Nephron (organoid): Measurements from ENCODE around the gene KCNIP4.

Experiments used
- H3K27ac Mint-ChIP-seq, 3 experiments: 2 replicates each; pipeline ENCODE4 v1.8.0; 2020; ENCODE audit warnings: mixed read lengths in 3 of 3, mild to moderate bottlenecking in 2 of 3, moderate library complexity in 1 of 3
- H3K27me3 Mint-ChIP-seq: 2 replicates; pipeline ENCODE4 v1.8.0; 2021; ENCODE audit warnings: low read depth, mild to moderate bottlenecking, moderate library complexity, mixed read lengths
- H3K36me3 Mint-ChIP-seq: 2 replicates; pipeline ENCODE4 v1.8.0; 2020; ENCODE audit warnings: low read depth, mixed read lengths
- H3K4me1 Mint-ChIP-seq: 2 replicates; pipeline ENCODE4 v1.8.0; 2020; ENCODE audit warnings: mixed read lengths
- H3K4me3 Mint-ChIP-seq, 3 experiments: 2 replicates each; pipeline ENCODE4 v1.8.0; 2020; ENCODE audit warnings: mild to moderate bottlenecking in 3 of 3, mixed read lengths in 3 of 3, moderate library complexity in 2 of 3
- H3K9me3 Mint-ChIP-seq: 2 replicates; pipeline ENCODE4 v1.8.0; 2020; ENCODE audit warnings: mixed read lengths
- TF ChIP-seq, protein P1 (sequence below), 3 experiments: fragments of 200-600 bp; sonication (generic); IDR thresholded peaks; one replicate each; pipeline ENCODE4 v1.5.0; 2021; ENCODE audit warnings: antibody characterized with exemption in 3 of 3; ENCODE audit not compliant: unreplicated experiment in 3 of 3

The KCNIP4 gene

DNA sequence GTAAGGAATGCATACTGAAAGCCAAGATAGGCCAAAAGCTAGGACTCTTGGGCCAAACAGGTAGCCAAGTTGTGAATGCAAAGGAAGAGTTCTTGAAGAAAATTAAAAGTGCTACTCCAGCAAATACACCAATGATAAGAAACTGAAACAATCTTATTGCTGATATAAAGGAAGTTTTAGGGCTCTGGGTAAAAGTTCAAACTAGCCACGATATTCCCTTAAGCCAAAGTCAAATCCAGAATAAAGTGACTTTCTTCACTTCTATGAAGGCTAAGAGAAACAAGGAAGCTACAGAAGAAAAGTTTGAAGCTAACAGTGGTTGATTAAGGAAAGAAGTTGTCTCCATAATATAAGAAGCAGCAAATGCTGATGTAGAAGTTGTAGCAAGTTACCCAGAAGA, 850.7 kb downstream of the KCNIP4 start:
- Mint-ChIP-seq H3K27me3 (no peaks in the 10 kb centered on the region), H3K9me3 (no peaks in the 10 kb centered on the region), H3K4me3 (no peak overlapping the region), H3K4me1 (no peaks in the 10 kb centered on the region), H3K36me3 (no peaks in the 10 kb centered on the region), H3K27ac (no peak overlapping the region)
- TF ChIP-seq, protein P1, sequence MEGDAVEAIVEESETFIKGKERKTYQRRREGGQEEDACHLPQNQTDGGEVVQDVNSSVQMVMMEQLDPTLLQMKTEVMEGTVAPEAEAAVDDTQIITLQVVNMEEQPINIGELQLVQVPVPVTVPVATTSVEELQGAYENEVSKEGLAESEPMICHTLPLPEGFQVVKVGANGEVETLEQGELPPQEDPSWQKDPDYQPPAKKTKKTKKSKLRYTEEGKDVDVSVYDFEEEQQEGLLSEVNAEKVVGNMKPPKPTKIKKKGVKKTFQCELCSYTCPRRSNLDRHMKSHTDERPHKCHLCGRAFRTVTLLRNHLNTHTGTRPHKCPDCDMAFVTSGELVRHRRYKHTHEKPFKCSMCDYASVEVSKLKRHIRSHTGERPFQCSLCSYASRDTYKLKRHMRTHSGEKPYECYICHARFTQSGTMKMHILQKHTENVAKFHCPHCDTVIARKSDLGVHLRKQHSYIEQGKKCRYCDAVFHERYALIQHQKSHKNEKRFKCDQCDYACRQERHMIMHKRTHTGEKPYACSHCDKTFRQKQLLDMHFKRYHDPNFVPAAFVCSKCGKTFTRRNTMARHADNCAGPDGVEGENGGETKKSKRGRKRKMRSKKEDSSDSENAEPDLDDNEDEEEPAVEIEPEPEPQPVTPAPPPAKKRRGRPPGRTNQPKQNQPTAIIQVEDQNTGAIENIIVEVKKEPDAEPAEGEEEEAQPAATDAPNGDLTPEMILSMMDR (IDR thresholded peaks at IDR 0.05; ENCODE audit: unreplicated experiment in 3 of 3): no peak

DNA sequence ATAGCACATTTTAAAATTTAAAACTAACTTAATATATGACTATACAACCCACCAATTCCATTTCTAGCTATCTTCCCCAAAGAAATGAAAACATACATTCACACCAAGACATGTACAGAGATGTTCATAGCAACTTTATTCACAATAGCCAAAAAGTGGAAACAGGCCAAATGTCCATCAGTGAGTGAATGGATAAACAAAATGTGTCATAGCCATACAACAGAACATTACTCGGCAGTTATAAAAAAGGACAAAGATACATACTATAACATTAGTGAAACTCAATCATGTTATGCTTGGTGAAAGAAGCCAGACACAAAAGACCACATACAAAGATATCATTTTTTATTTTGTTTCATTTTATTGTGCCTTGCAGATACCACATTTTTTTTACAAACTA, 851.5 kb downstream of the KCNIP4 start:
- Mint-ChIP-seq H3K36me3 (no peaks in the 10 kb centered on the region), H3K4me3 (no peak overlapping the region), H3K27me3 (peaks cover 3% of the 10 kb centered on the region), H3K4me1 (no peaks in the 10 kb centered on the region), H3K9me3 (no peaks in the 10 kb centered on the region), H3K27ac (no peak overlapping the region)
- TF ChIP-seq, protein P1 (IDR thresholded peaks at IDR 0.05; ENCODE audit: unreplicated experiment in 3 of 3): no peak

DNA sequence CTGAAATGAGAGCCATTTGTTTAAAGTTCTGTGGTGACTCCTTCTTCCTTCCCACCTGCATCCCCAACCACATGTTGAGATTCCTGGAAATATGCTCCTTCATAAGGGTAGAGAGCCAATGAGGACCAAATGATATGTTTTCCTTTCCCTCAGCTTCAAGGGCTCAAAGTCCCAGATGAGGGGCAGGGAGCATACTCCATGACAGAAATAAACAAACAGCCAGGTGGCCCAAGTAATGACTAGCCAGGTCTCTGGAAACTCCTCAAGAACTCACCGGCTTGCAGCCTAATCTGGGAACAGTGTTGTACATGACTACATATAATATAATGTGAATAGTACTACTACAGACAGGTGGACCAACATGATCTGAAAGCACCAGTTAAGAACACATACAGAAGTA, 856.0 kb downstream of the KCNIP4 start:
- H3K36me3 Mint-ChIP-seq: no peaks in the 10 kb centered on the region
- TF ChIP-seq, protein P1 (IDR thresholded peaks at IDR 0.05; ENCODE audit: unreplicated experiment in 3 of 3): no peak
- H3K9me3 Mint-ChIP-seq: no peaks in the 10 kb centered on the region
- no peak overlapping the region for H3K4me3 Mint-ChIP-seq
- no peaks in the 10 kb centered on the region for H3K4me1 Mint-ChIP-seq
- H3K27ac Mint-ChIP-seq: no peak overlapping the region
- H3K27me3 Mint-ChIP-seq: peaks cover 10% of the 10 kb centered on the region

DNA sequence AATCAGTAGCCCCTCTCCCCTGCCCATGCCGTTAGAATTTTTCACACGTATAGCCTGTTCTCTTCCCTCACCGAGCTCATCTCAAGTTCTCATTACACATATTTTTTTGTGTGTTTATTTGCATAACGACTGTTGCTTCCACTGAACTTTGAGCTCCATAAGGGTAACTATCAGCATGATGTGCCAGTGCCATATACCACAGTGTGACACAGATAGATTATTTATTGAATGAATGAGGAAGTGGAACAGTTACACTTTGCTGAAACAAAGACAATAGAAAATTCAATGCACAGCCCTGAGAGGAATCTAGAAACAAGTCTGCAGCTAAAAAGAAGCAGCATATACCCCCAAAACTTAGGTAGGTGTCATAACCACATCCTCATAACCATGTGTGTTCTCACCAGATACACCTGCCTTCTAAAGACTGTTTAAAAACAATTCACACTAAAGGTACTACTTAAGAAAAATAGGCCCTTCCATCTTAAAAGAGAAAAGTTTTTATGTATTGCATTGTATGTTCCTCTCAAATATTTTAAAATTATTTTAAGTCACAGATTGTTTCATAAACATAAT, 858.4 kb downstream of the KCNIP4 start:
- Mint-ChIP-seq H3K27me3 (peaks cover 10% of the 10 kb centered on the region), H3K27ac (no peak overlapping the region), H3K36me3 (no peaks in the 10 kb centered on the region), H3K9me3 (no peaks in the 10 kb centered on the region), H3K4me1 (no peaks in the 10 kb centered on the region), H3K4me3 (no peak overlapping the region)
- TF ChIP-seq, protein P1 (IDR thresholded peaks at IDR 0.05; ENCODE audit: unreplicated experiment in 3 of 3): no peak

DNA sequence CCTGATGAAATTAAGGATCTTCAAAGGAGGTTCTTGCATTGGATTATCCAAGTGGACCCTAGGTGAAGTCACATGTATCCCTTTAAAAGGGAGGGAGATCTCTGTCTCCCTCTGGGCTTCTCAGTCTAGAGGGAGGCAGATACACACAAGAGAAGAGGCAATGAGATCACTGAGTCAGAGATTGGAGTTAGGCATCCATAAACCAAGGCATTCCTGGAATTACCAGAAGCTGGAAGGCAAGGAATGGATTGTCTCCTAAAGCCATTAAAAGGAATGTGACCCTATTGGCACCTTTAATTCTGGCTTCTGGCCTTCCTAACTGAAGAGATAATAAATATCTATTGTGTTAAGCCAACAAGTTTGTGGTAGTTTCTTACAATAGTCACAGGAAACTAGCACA, 865.2 kb downstream of the KCNIP4 start:
- no peaks in the 10 kb centered on the region for H3K27me3 Mint-ChIP-seq
- TF ChIP-seq, protein P1 (IDR thresholded peaks at IDR 0.05; ENCODE audit: unreplicated experiment in 3 of 3): no peak
- H3K36me3 Mint-ChIP-seq: no peaks in the 10 kb centered on the region
- no peak overlapping the region for H3K4me3 Mint-ChIP-seq
- H3K9me3 Mint-ChIP-seq: no peaks in the 10 kb centered on the region
- no peaks in the 10 kb centered on the region for H3K4me1 Mint-ChIP-seq
- no peak overlapping the region for H3K27ac Mint-ChIP-seq

DNA sequence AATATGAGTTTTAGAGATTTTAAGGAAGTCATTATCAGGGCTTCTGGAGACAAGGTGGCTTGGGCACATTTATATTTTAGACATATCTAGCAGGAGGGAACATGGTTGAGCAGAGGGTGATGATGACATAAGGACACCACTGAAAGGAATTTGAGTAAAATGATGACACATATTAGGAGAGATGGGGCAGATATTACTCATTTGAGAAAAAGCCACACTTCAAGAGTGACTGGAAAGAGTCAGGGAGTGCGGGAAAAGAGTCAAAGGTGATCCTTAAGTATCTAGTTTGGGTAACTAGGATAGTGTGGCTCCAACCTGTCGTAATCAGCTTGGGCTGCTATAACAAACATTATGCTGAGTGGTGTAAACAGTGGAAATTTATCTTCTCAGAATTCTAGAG, 870.6 kb downstream of the KCNIP4 start:
- Mint-ChIP-seq H3K9me3 (peaks cover 5% of the 10 kb centered on the region), H3K27me3 (no peaks in the 10 kb centered on the region), H3K4me1 (no peaks in the 10 kb centered on the region), H3K4me3 (no peak overlapping the region), H3K36me3 (no peaks in the 10 kb centered on the region), H3K27ac (no peak overlapping the region)
- TF ChIP-seq, protein P1 (IDR thresholded peaks at IDR 0.05; ENCODE audit: unreplicated experiment in 3 of 3): no peak
